Uterus (tissue), 2 donors: Measurements from ENCODE around the gene ALDH1A1.

Experiments
- POLR2A ChIP-seq, 2 donors: fragments of 450-650 bp; IDR thresholded peaks; one replicate each; pipeline ENCODE4 v1.6.1; 2016; ENCODE audit warnings: antibody characterized with exemption in 2 of 2, mild to moderate bottlenecking in 1 of 2, moderate library complexity in 1 of 2
- TF ChIP-seq, protein P1 (sequence below), 4 experiments: fragments of 200-600 bp in 2 of 4; fragments of 450-650 bp in 2 of 4; sonication (generic) in 2 of 4; IDR thresholded peaks; one replicate each; pipeline ENCODE4 v1.5.1; 2016 to 2019; ENCODE audit warnings: antibody characterized with exemption in 4 of 4, mild to moderate bottlenecking in 2 of 4, moderate library complexity in 1 of 4

DNA sequence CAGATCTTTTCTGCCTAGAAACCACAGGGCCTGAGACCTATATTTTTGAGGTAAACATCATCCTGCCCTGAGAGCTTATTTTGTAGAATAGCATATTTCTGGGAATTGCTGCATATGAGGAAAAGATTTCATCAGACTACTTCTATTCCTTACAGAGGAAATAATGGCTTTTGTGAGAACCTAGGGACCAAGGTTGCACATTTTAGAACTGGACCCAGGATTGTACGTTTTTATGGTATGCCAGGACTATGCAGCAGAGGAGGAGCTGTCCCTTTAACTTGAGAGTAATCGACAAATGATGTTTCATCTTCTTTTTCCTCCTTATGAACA is 2.2 kb upstream of the ALDH1A1 start:
- TF ChIP-seq, protein P1, sequence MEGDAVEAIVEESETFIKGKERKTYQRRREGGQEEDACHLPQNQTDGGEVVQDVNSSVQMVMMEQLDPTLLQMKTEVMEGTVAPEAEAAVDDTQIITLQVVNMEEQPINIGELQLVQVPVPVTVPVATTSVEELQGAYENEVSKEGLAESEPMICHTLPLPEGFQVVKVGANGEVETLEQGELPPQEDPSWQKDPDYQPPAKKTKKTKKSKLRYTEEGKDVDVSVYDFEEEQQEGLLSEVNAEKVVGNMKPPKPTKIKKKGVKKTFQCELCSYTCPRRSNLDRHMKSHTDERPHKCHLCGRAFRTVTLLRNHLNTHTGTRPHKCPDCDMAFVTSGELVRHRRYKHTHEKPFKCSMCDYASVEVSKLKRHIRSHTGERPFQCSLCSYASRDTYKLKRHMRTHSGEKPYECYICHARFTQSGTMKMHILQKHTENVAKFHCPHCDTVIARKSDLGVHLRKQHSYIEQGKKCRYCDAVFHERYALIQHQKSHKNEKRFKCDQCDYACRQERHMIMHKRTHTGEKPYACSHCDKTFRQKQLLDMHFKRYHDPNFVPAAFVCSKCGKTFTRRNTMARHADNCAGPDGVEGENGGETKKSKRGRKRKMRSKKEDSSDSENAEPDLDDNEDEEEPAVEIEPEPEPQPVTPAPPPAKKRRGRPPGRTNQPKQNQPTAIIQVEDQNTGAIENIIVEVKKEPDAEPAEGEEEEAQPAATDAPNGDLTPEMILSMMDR (IDR thresholded peaks at IDR 0.05) = no peak
- no peak for TF ChIP-seq POLR2A (IDR thresholded peaks at IDR 0.05)
